Omental fat pad (tissue), 4 donors: ENCODE results near the gene CDK8. TPM values are rescaled to one million over a fixed set of nuclear protein-coding genes. Genes with fewer than 3 reads are reported as not detected.

Source experiments
- ATAC-seq: fragments of 150-250 bp; one replicate; pipeline ENCODE4 v1.9.1; 2016; ENCODE audit warnings: mild to moderate bottlenecking, moderate library complexity; ENCODE audit not compliant: low FRiP score
- DNase-seq: peaks from one replicate; pipeline ENCODE4 v3.0.0-alpha.2; 2019; ENCODE audit warnings: low spot score
- total RNA-seq, 4 donors: library from RNA; depleted of rRNA; stranded (reverse); fragments of >200 nt; gene quantifications; one replicate each; pipeline ENCODE4 v1.1.0, GENCODE V29; 2016
- TF ChIP-seq, protein P1 (sequence below), 3 donors: fragments of 450-650 bp; IDR thresholded peaks; one replicate each; pipeline ENCODE4 v1.5.1; 2016 to 2017; ENCODE audit warnings: antibody characterized with exemption in 3 of 3, mild to moderate bottlenecking in 3 of 3, moderate library complexity in 2 of 3

Gene CDK8
- total RNA-seq, 4 donors from 2014 or later, result 11.7 to 16.6 (median 13.0) TPM

DNA sequence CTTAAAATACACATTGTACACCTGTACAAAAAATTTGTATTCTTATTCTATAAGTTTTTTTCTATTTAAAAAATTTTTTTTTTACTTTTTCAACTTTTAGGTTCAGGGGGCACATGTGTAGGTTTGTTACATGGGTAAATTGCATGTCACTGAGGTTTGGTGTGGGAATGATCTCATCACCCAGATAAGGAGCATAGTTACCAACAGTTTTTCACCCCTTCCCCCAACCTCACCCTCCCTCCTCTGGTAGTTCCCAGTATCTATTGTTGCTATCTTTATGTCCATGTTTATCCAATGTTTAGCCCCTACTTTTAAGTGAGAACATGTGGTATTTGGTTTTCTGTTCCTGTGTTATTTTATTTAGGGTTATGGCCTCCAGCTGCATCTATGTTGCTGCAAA lies 89.9 kb downstream of the CDK8 start:
- DNase-seq, result no peak
- TF ChIP-seq, protein P1, sequence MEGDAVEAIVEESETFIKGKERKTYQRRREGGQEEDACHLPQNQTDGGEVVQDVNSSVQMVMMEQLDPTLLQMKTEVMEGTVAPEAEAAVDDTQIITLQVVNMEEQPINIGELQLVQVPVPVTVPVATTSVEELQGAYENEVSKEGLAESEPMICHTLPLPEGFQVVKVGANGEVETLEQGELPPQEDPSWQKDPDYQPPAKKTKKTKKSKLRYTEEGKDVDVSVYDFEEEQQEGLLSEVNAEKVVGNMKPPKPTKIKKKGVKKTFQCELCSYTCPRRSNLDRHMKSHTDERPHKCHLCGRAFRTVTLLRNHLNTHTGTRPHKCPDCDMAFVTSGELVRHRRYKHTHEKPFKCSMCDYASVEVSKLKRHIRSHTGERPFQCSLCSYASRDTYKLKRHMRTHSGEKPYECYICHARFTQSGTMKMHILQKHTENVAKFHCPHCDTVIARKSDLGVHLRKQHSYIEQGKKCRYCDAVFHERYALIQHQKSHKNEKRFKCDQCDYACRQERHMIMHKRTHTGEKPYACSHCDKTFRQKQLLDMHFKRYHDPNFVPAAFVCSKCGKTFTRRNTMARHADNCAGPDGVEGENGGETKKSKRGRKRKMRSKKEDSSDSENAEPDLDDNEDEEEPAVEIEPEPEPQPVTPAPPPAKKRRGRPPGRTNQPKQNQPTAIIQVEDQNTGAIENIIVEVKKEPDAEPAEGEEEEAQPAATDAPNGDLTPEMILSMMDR (IDR thresholded peaks at IDR 0.05), result no peak
- no peak for ATAC-seq

DNA sequence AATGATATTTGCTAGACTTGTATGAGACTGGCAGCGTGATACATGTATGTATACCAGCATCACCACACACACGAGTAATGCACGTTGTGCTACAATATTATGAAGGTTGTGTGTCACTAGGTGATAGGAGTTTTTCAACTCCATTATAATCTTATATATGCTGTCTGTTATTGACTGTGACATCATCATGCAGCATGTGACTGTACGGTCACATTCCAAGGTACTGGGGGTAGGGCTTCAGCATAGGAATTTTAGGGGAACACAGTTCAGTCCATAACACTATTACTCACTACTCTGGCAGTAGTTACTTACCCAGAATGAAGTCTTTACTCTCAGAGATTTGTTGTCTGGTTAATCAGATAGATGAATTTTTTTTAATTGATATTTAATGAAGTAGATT lies 91.1 kb downstream of the CDK8 start:
- DNase-seq (no peak), ATAC-seq (no peak)
- TF ChIP-seq, protein P1 (IDR thresholded peaks at IDR 0.05), result no peak

DNA sequence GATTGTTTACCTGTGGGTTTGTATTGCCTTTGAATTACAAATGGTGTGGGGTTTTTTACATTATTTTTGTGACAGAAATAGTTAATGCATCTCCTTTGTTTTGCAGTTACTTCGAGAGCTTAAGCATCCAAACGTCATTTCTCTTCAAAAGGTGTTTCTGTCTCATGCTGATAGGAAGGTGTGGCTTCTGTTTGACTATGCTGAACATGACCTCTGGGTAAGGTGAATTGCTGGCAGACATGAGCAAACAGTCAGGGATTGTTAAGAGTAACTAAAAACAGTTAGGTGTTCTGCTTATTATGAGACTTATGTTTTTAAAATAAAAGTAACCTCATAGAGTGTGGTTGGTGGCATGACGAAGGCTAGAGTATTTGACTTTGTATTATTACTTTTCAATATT lies 95.0 kb downstream of the CDK8 start:
- TF ChIP-seq, protein P1 (IDR thresholded peaks at IDR 0.05), result no peak
- no peak for ATAC-seq
- DNase-seq, result no peak

DNA sequence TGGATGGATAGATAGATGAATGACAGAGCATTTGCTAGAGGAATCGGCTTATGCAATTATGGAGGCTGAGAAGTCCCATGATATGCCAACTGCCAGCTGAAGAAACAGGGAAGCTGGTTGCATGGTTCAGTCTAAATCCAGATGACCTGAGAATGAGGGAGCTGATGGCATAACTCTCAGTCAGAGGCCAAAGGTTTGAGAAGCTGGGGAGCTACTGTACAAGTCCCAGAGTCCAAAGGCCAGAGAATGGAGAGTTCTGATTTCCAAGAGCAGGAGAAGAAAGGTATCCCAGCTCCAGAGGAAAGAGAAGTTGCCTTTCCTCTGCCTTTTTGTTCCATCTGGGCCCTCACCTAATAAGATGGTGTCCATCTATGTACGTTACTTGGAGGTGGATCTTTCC lies 108.3 kb downstream of the CDK8 start:
- DNase-seq (no peak), ATAC-seq (no peak)
- TF ChIP-seq, protein P1 (IDR thresholded peaks at IDR 0.05), result no peak

DNA sequence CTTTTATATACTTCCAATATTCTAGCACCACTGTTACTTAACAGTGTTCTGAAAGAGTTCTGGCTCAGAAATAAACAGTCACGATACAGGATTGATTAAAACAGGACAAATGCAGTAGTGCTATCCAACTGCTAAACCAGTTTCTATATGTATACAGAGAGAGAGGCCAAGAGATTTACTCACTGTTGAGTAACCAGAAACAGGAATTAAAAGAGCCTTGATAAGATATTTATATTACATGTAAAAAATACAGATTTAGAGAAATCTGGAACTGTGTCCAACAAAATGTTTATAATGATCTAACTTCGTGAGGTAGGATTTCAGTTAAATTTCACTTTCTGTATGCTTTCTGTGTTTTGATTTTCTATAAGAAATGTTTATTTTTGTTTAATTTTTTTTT lies 116.6 kb downstream of the CDK8 start:
- ATAC-seq, result no peak
- DNase-seq, result no peak
- TF ChIP-seq, protein P1 (IDR thresholded peaks at IDR 0.05), result no peak

DNA sequence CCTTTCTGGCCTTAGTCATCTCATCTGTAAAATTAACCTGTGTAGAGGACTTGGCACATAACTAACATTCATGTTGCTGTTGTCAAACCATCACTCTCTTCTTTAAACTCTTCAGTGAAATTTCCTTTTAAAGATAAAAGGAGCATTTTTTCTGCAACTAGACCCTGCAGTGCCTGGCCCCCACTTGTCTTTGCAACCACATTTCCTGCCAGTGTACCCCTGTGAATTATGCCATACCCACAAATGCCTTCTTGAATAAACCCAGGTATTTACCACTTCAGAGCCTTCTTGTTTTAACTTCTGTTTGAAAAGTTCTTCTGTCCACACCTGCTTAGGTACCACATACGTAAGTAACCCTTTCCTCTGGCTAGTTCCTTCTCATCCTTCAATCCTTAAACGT lies 118.8 kb downstream of the CDK8 start:
- ATAC-seq, result no peak
- no peak for DNase-seq
- TF ChIP-seq, protein P1 (IDR thresholded peaks at IDR 0.05), result no peak

DNA sequence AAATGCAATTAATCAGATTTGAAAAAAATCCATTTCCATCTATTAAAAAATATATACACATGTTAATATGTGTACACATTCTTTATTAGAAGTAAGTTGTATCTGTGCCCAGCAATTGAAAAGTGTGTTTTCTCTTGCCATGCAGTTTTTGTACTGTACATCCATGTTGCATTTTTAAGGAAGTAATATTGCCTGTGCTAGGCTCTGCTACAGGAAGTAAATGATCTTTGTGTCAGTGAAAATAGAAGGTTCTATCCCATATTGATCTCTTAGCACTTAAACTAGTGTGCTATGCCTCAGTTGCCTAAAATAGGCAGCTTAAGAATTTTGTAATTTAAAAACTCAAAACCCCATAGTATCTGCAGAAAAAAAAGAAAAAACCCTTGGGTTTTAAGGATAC lies 122.5 kb downstream of the CDK8 start:
- TF ChIP-seq, protein P1 (IDR thresholded peaks at IDR 0.05), result no peak
- no peak for ATAC-seq
- no peak for DNase-seq
